ENCODE data around the gene MMP23B. TPM values are rescaled to one million over a fixed set of nuclear protein-coding genes. Genes with fewer than 3 reads are reported as not detected.
"Not testable (repeated sequence)": the region's sequence is repeated elsewhere in the genome, so short reads cannot be mapped to it uniquely, and the experiment has no call there.

Gene MMP23B
- total and polyA plus RNA-seq, 8 donors, result 5.5 to 111 (median 15.7) TPM

DNA sequence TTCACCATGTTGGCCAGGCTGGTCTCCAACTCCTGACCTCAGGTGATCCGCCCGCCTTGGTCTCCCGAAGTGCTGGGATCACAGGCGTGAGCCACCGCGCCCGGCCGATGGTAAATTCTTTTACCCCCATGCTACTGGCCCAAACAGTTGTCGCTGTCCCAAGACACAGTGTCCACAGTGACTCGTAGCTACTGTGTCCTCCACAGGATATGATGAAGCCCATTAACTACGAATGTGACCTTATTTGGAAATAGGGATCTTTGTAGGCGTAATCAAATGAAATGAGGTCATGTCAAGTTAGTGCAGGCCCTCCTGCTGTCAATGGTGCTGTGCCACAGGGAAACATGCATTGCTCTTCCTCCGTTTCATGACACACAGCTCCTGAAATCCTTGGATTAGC is 40.5 kb upstream of the MMP23B start:
- Histone ChIP-seq H3K9me3 (no peaks in the 10 kb centered on the region), H3K4me1 (no peaks in the 10 kb centered on the region), H3K27me3 (peaks cover 0 to 44% (median 5%) of the 10 kb centered on the region in 3 donors), H3K27ac (no peak overlapping the region), H3K4me3 (no peak overlapping the region), H3K36me3 (no peaks in the 10 kb centered on the region)
- intact Hi-C loops (cut with DNase I; ENCODE audit: low total_unique reads), result no loop called here
- TF ChIP-seq EP300 (IDR thresholded peaks at IDR 0.05), result no peak
- DNase-seq, result no peak
- 86 to 92% (median 88%) methylated on average over 11 to 13 of the region's 13 CpGs for WGBS, 5 donors

DNA sequence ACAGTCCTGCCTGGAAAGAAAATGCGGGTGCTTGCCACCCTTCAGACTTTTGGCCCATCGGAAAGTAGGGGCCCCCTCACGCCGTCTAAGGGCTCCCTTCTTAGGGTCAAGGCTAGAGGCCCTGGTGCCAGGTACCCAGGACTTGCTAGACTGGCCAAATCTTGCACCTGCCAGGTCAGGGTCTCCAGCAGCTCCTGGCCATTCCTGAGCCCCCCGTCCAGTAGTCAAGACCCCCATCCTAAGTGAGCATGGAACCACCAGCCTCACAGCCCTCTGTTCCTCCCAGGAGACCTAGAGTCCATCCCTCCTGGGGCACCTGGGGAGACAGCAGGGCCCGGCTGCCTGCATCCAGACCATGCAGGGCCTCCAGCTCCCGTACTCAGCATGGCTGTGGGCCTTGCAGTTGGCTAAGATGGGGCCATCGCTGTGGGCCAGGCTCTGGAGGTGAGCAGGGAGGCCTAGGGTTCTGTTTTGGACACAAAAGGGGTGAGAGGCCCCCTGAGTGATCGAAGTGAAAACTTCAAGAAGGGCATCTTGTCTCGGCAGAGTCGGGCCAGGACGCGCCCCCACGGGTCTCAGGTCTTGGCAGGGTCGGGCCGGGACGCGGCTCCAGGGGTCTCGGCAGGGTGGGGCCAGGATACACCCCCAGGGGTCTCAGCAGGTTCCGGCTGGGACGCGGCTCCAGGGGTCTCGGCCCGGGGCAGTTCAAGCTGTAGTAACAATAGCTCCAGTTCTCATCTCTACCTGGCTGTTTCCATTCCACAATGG is 38.0 kb upstream of the MMP23B start:
- TF ChIP-seq EP300 (IDR thresholded peaks at IDR 0.05), result no peak
- no peak for TF ChIP-seq POLR2AphosphoS5 (IDR thresholded peaks at IDR 0.05)
- TF ChIP-seq, protein P1, sequence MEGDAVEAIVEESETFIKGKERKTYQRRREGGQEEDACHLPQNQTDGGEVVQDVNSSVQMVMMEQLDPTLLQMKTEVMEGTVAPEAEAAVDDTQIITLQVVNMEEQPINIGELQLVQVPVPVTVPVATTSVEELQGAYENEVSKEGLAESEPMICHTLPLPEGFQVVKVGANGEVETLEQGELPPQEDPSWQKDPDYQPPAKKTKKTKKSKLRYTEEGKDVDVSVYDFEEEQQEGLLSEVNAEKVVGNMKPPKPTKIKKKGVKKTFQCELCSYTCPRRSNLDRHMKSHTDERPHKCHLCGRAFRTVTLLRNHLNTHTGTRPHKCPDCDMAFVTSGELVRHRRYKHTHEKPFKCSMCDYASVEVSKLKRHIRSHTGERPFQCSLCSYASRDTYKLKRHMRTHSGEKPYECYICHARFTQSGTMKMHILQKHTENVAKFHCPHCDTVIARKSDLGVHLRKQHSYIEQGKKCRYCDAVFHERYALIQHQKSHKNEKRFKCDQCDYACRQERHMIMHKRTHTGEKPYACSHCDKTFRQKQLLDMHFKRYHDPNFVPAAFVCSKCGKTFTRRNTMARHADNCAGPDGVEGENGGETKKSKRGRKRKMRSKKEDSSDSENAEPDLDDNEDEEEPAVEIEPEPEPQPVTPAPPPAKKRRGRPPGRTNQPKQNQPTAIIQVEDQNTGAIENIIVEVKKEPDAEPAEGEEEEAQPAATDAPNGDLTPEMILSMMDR (IDR thresholded peaks at IDR 0.05), result no peak
- no peak for TF ChIP-seq POLR2A (IDR thresholded peaks at IDR 0.05)
- Histone ChIP-seq H3K4me3 (no peak overlapping the region), H3K27ac (no peak overlapping the region), H3K27me3 (peaks cover 0 to 46% (median 20%) of the 10 kb centered on the region in 3 donors), H3K4me1 (peaks cover 1 to 18% (median 7%) of the 10 kb centered on the region in 4 donors), H3K36me3 (no peaks in the 10 kb centered on the region), H3K9me3 (no peaks in the 10 kb centered on the region)
- 78 to 85% (median 83%) methylated on average over 12 to 24 of the region's 24 CpGs for WGBS, 5 donors
- DNase-seq, result no peak
- intact Hi-C loops (cut with DNase I; ENCODE audit: low total_unique reads), result no loop called here

DNA sequence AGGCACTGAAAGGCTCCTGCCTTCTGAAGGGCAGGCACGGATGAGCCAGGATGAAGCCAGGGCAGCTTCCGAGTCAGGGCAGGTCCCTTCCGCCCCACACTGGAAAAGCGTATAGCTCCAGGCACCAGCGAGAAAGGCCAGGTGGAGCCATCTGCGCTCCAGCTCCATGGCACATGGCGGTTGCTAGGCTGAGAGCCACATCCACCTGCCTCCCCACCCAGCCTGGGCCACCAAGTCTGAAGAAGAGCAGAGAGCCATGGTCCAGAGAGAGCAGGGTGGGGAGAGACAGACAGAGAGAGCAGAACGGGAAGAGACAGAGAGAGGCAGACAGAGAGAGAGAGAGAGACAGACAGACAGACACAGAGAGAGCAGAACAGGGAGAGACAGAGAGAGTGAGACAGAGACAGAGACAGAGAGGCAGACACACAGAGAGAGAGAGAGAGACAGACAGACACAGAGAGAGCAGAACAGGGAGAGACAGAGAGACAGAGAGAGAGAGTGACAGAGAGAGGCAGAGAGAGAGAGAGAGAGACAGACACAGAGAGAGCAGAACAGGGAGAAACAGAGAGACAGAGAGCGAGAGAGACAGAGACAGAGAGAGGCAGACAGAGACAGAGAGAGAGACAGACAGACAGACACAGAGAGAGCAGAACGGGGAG is 37.2 kb upstream of the MMP23B start:
- Histone ChIP-seq H3K9me3 (no peaks in the 10 kb centered on the region), H3K27me3 (peaks cover 0 to 46% (median 25%) of the 10 kb centered on the region in 3 donors), H3K36me3 (no peaks in the 10 kb centered on the region), H3K4me1 (peaks cover 7 to 24% (median 12%) of the 10 kb centered on the region in 4 donors), H3K4me3 (no peak overlapping the region), H3K27ac (no peak overlapping the region)
- intact Hi-C loops (cut with DNase I; ENCODE audit: low total_unique reads), result no loop called here
- TF ChIP-seq POLR2AphosphoS5 (IDR thresholded peaks at IDR 0.05), result no peak
- peak in 1 of 2 donors; percentile 63 for DNase-seq
- WGBS, 5 donors, result 42 to 56% (median 53%) methylated on average over 9 to 10 of the region's 10 CpGs

DNA sequence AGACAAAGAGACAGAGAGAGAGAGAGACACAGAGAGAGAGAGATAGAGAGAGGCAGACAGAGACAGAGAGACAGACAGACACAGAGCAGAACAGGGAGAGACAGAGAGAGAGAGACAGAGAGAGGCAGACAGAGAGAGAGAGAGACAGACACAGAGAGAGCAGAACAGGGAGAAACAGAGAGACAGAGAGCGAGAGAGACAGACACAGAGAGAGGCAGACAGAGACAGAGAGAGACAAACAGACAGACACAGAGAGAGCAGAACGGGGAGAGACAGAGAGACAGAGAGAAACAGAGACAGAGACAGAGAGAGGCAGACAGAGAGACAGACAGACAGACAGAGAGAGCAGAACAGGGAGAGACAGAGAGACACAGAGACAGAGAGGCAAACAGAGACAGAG is 36.6 kb upstream of the MMP23B start:
- DNase-seq; H3K4me3 ChIP-seq; H3K27ac ChIP-seq; intact Hi-C loops (cut with DNase I; ENCODE audit: low total_unique reads); H3K36me3 ChIP-seq; H3K9me3 ChIP-seq: not testable (repeated sequence)
- peaks cover 3 to 44% (median 27%) of the 10 kb centered on the region in 3 donors for H3K27me3 ChIP-seq
- WGBS, 5 donors, result 76 to 84% (median 80%) methylated on average over 2 of the region's 2 CpGs
- H3K4me1 ChIP-seq, result peaks cover 9 to 28% (median 15%) of the 10 kb centered on the region in 4 donors

DNA sequence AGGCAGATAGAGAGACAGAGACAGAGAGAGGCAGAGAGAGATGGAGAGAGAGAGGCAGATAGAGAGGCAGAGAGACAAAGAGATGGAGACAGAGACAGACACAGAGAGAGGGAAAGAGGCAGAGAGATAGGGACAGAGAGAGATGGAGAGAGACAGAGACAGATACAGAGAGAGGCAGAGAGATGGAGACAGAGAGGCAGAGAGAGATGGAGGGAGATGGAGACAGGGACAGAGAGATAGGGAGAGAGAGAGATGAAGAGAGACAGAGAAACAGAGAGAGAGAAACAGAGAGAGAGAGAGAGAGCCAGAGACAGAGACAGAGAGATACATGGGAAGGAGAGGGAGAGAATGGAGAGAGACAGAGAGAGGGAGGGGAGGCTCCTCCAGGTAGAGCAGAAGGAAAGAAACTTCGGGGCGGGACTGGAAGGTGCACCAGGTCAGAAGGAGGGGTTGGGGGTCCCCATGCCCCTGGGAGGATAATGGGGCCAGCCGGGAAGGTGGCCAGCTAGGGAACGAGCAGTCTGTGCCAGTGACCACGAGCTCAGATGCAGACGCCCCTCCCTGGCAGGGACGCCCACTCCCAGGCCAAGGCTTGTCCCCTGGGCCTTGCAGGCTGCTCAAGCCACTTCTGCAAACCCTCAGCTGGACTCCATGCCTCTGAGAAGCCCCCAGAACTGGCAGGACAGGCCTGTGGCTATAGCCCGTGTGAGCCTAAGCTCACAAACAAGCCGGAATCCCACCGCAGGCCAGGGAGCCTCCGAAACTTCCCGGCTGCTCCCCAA is 35.3 kb upstream of the MMP23B start:
- Histone ChIP-seq H3K4me3 (no peak overlapping the region), H3K36me3 (no peaks in the 10 kb centered on the region), H3K9me3 (no peaks in the 10 kb centered on the region), H3K27ac (no peak overlapping the region), H3K4me1 (peaks cover 13 to 35% (median 20%) of the 10 kb centered on the region in 4 donors), H3K27me3 (peaks cover 13 to 53% (median 40%) of the 10 kb centered on the region in 3 donors)
- TF ChIP-seq EP300 (IDR thresholded peaks at IDR 0.05), result no peak
- TF ChIP-seq, protein P1 (IDR thresholded peaks at IDR 0.05), result no peak
- intact Hi-C loops (cut with DNase I; ENCODE audit: low total_unique reads), result no loop called here
- no peak for DNase-seq
- WGBS, 5 donors, result 28 to 43% (median 29%) methylated on average over 7 to 12 of the region's 12 CpGs

Data from stomach (tissue), 9 donors.